Stimulated activated CD8-positive, alpha-beta memory T cell treated with anti-CD3 and anti-CD28 coated beads, Interleukin-4, amount 100 ng/mL, for 24 hours (primary cell): ENCODE results near the gene CENPX.
"Not testable (repeated sequence)": the region's sequence is repeated elsewhere in the genome, so short reads cannot be mapped to it uniquely, and the experiment has no call there.

Source experiments
- DNase-seq: peaks from one replicate; pipeline ENCODE4 v3.0.0-alpha.2; 2020; ENCODE audit warnings: low read depth

CENPX gene

GRCh38 chr17:81998212-81998611, 24.5 kb downstream of the CENPX start:
- no peak for DNase-seq

GRCh38 chr17:81996757-81997441, 25.8 kb downstream of the CENPX start:
- DNase-seq: no peak

- no peak for DNase-seq
These were observed 26.4 kb downstream of the CENPX start for GRCh38 chr17:81996232-81996756.

DNA sequence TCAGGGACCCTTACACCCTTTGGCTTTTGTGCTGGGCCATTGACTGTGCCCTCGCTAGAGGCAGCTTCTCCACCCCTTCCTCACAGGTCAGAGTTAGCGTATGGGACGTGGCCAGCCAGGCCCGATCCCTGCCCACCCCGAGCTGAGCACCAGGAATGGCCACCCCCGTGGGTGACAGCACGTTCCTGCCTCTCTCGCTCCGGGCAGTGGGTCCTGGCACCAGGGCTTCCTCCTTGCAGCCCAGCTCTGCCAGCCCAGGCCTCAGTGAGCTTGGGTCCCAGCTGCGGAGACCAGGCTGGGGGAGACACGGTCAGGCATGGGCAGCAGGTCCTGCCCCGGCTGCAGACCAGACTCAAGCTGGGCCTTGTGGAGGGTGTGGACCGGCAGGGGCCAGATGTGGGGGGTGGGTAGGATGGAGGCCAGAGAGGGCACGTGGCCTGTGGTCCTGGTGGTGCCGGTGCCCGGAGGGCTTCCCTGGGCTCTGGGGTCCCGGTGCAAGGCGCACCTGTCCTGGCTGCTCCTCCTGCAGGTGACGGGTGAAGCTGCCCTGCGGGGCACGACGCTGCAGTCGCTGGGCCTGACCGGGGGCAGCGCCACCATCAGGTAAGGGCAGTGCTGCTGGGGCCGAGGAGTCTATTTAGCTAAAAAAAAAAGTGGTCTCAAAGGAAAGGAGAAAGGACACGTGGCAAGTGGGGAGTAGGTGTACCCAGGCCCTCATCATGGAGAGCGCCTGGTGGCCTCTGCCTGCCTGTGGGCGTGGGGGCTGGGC, 27.0 kb downstream of the CENPX start:
- DNase-seq: no peak

DNA sequence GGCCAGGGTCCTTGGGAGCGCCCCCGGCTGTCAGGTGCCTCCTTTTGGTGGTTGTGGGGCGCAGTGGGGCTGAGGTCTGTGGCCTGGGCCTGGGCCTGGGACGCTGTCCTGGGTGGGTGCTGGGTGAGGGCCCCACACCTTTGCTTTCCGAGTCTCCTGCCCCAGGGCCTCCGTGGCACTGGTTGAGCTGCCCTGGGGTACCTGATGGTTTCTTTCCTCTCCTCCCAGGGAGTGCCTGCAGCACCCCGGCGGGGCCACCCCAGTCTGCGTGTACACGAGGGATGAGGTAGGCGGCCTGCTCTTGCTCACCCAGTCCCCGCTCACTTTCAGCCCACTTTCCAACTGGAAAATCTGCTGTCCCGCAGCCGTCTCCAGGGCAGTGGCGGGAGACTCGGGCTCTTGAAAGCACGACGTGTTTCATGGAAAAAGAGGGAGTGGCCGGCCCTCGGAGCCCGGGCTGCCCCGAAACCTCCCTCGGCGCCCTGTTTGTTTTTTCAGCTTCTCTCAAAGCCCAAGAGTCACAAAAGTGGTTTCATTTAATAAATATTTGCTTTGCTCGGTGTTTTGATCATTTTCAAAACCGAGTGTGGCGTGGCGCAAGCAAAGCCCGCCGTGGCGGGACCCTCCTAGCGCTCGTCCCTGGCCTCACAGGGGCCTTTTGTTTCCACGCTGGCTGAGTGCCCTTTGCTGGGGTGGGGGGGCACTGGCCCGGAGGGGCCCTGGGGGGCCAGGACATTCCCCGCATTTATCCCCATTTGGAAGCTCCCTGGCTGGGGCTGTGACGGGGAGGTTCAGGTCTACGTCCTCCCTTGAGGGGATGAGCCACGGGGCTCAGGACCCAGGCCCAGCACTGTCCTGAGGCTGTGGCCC, 27.9 kb downstream of the CENPX start:
- no peak for DNase-seq

GRCh38 chr17:81993729-81994592, 28.7 kb downstream of the CENPX start:
- DNase-seq: no peak

GRCh38 chr17:81992306-81993102, 30.2 kb downstream of the CENPX start:
- no peak for DNase-seq

DNA sequence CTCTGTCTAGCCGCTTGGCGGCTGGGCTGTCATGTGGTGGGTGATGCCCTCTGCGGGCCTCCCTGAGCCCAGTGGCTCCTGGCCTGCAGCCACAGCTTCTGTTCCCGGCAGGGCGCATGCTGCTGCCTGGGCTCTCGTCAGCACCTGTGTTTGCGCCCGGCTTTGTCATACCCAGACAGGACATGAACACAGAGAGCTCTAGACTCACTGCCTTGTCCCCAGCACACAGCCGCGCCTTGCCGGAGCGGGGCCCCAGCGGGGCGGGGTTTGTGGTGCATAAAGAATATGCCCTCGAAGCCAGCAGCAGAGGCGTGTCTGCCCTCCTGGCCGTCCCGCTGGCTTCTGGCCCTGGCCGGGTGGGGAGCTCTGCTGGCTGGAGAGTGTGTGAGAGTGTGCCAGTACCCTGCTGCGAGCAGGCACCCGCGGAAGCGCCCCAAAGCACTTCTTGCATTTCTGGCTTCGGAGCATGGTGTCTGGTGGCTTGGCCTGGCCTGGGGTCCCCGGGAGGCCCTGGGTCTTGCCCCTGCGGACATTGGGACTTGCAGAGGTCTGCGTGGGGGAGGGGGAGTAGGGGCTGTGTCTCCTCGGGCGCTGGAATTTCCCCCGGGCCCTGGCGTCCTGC, 30.9 kb downstream of the CENPX start:
- no peak for DNase-seq

GRCh38 chr17:81990836-81991683, 31.6 kb downstream of the CENPX start:
- no peak for DNase-seq

GRCh38 chr17:81987161-81987770, 35.4 kb downstream of the CENPX start:
- no peak for DNase-seq

GRCh38 chr17:81986606-81987005, 36.1 kb downstream of the CENPX start:
- no peak for DNase-seq

DNA sequence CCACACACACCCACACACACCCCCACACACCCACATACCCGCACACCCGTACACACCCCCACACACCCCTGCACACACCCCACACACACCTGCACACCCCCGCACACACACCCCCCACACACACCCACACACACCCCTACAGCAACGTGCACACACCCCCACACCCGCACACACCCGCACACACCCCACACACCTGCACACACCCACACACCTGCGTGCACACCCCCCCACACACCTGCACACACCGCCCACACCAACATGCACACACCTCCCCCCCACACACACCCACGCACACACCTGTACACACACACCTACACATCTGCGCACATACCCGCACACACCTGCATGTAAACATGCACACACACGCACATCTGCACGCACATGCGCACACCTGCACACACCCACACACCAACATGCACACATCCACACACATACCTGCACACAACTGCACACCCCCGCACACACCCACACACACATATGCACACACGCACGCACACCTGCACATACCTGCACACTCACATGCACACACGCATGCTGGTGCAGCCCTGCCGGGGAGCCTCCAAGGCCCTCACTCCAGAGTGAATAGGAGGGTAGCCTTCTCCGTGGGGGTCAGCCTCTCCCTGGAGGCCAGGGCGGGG, 37.8 kb downstream of the CENPX start:
- no peak for DNase-seq

DNA sequence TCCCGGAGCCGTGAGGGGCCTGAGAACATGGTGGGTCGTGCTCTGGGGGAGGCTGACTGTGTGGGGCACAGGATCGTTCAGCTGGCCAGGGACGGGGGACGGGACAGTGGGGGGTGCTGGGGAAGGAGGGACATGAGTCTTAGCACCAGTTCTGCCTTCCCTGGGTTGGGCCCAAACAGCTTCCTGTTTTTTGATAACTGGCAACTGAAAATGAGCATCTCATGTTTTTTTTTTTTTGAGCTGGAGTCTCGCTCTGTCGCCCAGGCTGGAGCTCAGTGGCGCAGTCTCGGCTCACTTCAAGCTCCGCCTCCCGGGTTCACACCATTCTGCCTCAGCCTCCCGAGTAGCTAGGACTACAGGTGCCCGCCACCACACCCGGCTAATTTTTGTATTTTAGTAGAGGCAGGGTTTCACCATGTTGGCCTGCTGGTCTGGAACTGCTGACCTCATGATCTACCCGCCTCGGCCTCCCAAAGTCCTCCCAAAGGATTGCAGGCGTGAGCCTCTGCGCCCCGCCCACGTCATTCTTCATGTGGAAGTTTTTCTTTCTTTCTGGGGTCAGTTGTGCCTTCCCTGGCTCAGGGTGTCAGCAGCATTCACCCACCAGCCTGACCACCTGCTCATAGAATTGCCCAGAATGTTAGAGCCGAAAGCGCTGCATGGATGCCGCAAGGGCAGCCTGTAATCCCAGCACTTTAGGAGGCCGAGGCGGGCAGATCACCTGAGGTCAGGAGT, 38.9 kb downstream of the CENPX start:
- no peak for DNase-seq

DNA sequence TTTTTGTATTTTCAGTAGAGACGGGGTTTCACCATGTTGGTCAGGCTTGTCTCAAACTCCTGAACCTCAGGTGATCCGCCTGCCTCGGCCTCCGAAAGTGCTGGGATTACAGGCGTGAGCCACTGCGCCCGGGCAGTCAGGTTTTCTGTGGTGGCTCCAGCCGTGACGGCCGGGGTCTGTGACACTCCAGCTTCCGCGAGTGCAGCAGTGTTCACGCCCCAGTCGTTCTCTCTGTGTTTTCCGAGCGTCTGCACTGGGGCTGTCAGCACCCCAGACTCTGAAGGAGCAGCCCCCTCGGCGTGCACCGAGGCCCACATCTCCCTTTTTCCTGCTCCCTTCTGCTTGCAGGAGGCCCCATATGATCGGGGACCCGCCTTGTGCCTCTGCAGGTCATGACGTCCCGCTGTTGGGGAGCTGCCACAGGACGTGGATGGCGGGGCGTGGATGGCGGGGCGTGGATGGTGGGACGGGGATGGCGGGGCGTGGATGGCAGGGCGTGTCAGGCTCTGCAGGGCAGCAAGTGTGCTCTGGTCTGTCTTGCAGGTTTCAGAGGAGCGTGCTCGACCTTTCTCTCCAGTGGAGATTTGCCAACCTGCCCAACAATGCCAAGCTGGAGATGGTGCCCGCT, 39.6 kb downstream of the CENPX start:
- DNase-seq: no peak

GRCh38 chr17:81981511-81981910, 41.2 kb downstream of the CENPX start:
- DNase-seq: not testable (repeated sequence)

DNA sequence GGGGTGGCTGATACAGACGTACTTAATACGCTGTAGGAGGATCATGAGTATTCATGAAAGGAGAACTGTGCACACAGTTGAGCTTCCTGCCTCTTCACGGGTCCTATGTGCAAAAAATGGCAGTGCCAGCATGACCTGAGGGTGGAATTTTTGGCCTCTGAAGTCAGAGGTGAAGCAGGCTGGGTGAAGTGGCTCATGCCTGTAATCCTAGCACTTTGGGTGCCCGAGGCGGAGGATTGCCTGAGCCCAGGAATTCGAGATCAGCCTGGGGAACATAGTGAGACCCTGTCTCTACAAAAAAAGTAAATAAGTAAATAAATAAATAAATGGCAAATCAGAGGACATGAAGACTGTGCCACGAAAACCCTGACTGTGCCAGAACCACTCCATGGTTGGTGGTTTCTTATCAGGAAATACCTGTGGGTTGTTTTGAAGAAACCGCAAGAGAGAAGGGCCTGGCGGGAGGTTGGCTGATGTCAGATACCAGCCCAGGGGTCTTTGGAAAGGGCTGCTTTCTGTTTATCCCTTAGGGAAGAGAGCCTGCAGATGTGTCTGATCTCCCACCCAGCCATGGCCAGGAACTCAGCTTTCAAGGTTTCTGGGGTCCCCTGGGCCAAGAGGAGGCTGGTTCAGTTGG, 41.9 kb downstream of the CENPX start:
- no peak for DNase-seq

DNA sequence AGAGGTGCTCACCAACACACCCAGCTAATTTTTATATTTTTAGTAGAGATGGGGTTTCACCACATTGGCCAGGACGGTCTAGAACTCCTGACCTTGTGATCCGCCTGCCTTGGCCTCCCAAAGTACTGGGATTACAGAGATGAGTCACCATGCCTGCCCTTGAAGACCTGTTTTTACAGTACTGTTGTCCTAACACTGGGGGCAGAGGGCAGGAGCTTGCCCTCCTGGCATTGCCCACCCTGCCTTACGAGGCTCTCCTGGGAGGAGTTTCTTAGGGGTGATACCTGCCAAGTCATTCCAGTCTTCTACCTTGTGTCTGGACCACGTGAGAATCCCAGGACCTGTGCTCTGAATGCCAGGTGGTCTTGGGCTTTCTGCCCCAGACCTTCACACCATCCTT, 42.6 kb downstream of the CENPX start:
- no peak for DNase-seq
